ENCODE results near the gene EPB41.
"Not testable (repeated sequence)": the region's sequence is repeated elsewhere in the genome, so short reads cannot be mapped to it uniquely, and the experiment has no call there.

The EPB41 gene
- total RNA-seq, result 539 reads per million, percentile 98 among the genes with 10 or more reads in this experiment

GRCh38 chr1:28914228-28915030, at the start of gene EPB41:
Gene EPB41 (plus strand): TSS chr1:28914569. CDS start chr1:28987438, 72,869 bp downstream.
- peak; percentile 87 for DNase-seq

GRCh38 chr1:28864695-28865094, 49.7 kb upstream of the EPB41 start:
- no peak for DNase-seq

GRCh38 chr1:28865997-28866650, 48.2 kb upstream of the EPB41 start:
- DNase-seq, result no peak

GRCh38 chr1:28867850-28868249, 46.5 kb upstream of the EPB41 start:
- no peak for DNase-seq

- DNase-seq, result no peak
Observed at GRCh38 chr1:28869952-28870351, 44.4 kb upstream of the EPB41 start.

- DNase-seq, result no peak
Observed at GRCh38 chr1:28871631-28872401, 42.6 kb upstream of the EPB41 start.

GRCh38 chr1:28875134-28875533, 39.2 kb upstream of the EPB41 start:
- DNase-seq, result not testable (repeated sequence)

- DNase-seq, result peak; percentile 78
Observed at GRCh38 chr1:28877132-28877781, 37.1 kb upstream of the EPB41 start.

- DNase-seq, result no peak
Observed at GRCh38 chr1:28878796-28879195, 35.6 kb upstream of the EPB41 start.

GRCh38 chr1:28882009-28882628, 32.2 kb upstream of the EPB41 start:
- peak; percentile 74 for DNase-seq

- DNase-seq, result no peak
Observed at GRCh38 chr1:28883242-28883616, 31.1 kb upstream of the EPB41 start.

GRCh38 chr1:28885472-28885877, 28.9 kb upstream of the EPB41 start:
- DNase-seq, result no peak

- DNase-seq, result no peak
Observed at GRCh38 chr1:28885977-28886730, 28.2 kb upstream of the EPB41 start.

- DNase-seq, result peak; percentile 86
Observed at GRCh38 chr1:28886731-28887418, 27.5 kb upstream of the EPB41 start.

GRCh38 chr1:28887419-28887834, 26.9 kb upstream of the EPB41 start:
- DNase-seq, result peak; percentile 64

- no peak for DNase-seq
Observed at GRCh38 chr1:28887835-28888682, 26.3 kb upstream of the EPB41 start.

- no peak for DNase-seq
Observed at GRCh38 chr1:28888915-28889314, 25.5 kb upstream of the EPB41 start.

- DNase-seq, result no peak
Observed at GRCh38 chr1:28889357-28889756, 25.0 kb upstream of the EPB41 start.

GRCh38 chr1:28890435-28890834, 23.9 kb upstream of the EPB41 start:
- DNase-seq, result no peak

GRCh38 chr1:28890836-28891235, 23.5 kb upstream of the EPB41 start:
- DNase-seq, result no peak

Data from effector CD4-positive, alpha-beta T cell (primary cell).